HG03280 (cell line): ENCODE measurements around the gene INO80D.
"Not testable (repeated sequence)": the region's sequence is repeated elsewhere in the genome, so short reads cannot be mapped to it uniquely, and the experiment has no call there.

Experiments
- ATAC-seq: cut with Tn5 transposase; IDR thresholded peaks from one replicate; pipeline ENCODE4 v1.9.1; 2021; ENCODE audit warnings: mild to moderate bottlenecking, moderate library complexity; ENCODE audit not compliant: unreplicated experiment

INO80D gene

DNA sequence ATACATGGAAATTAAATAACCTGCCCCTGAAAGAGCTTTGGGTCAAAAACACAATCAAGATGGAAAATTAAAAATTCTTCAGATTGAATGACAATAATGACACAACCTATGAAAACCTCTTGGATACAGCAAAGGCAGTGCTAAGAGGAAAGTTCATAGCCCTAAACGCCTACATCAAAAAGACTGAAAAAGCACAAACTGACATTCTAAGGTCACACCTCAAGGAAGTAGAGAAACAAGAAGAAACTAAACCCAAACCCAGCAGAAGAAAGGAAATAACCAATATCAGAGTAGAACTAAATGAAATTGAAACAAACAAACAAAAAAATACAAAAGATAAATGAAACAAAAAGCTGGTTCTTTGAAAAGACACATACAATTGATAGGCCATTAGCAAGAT lies 52.5 kb downstream of the INO80D start:
- ATAC-seq, result not testable (repeated sequence)

DNA sequence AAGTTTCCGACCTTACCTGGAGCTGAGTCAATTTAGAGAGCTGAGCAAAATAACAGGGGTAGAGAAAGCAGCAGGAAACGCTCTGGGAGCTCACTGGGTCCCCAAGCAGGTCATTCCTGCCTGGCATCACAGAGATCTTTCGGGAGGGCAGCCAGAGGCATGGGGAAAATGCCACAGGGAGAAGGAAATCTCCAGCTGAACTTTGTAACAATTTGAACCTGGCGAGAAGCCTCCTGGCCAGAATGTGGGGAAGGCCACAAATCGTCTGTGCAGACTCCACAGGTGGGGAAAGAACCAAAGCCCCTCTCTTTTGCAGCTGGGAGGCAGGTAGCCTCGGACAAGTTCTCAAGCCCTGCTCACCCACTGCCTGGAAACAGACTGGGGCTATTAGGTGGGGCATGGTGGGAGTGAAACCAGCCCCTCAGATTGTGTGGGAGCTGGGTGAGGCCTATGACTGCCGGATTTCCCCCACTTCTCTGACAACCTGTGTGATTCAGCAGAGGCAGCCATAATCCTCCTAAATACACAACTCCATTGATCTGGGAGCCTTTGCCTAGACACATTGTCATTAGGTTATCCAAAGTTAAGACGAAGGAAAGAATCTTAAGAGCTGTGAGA lies 53.9 kb downstream of the INO80D start:
- ATAC-seq, result no peak

DNA sequence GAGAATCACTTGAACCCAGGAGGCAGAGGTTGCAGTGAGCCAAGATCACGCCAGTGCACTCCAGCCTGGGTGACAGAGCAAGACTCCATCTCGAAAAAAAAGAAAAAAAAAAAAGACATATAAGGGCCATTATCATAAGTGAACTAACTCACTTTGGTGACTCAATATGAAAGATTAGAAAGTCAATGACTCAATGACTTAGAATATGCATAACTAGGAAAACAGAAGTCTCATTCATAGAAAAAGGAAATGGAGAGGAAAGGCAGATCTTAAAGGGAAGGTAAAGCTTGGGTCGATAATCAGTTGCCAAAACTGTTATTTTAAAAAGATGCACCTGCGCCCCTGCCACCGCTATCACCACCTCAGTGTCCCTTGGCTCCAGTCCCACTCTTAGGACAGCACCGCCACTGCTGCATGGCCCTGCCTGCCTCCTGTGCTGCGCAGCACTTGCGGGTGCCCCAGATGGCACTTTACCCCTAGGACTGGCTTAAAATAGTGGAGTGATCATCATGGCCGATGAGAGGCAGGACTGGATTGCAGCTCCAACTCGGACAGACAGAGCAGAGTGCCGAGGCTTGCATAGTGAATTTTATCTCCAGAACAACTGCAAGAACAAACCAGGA lies 54.7 kb downstream of the INO80D start:
- no peak for ATAC-seq

DNA sequence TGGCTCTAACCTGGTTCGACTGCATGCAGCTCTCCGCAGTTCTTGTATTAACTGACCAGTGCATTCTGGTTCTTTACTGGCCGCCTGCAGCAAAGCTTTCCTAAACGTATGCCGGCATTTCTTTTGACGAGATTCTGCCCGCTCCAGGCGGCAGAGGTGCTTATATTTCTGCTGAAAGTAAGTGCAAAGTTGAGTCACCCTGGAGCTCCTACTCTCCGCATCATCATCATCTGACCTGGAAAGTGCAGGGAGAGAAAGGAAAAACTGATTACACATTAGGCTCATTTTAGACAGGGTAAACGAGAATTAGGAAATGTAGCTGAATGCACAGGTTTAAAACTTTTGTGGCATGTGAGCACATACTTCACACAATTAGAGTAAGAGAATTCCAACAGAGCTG lies 57.9 kb downstream of the INO80D start:
- no peak for ATAC-seq

DNA sequence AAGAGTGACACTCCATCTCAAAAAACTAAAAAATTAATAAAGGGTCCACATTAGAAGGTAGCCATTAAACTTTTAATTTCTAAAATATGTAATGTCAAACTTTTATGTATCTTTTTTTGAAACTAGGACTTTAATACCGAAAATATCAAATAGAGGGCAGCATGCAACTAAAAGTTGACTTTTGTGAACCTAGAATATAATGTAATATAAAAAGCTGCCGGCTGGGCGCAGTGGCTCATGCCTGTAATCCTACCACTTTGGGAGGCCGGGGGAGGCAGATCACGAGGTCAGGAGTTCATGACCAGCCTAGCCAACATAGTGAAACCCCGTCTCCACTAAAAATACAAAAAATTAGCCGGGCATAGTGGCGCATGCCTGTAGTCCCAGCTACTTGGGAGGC lies 62.8 kb downstream of the INO80D start:
- no peak for ATAC-seq

DNA sequence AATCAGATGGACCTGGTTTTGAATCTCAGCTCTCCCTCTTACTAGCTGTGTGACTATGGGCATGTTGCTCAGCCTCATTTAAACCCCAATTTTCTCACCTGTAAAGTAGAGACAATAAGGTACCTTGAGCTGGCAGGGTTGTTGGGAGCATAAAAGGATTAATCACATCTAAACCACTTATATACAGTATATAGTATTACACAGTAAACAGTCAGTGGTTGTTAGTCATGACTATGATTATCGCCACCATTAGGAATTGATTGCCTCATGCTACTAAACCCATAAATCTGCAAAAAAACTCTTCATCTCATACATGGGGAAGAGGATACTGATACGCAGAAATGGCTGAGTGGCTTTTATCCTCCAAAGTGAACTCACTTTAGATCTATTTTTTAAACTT lies 65.8 kb downstream of the INO80D start:
- ATAC-seq, result no peak

DNA sequence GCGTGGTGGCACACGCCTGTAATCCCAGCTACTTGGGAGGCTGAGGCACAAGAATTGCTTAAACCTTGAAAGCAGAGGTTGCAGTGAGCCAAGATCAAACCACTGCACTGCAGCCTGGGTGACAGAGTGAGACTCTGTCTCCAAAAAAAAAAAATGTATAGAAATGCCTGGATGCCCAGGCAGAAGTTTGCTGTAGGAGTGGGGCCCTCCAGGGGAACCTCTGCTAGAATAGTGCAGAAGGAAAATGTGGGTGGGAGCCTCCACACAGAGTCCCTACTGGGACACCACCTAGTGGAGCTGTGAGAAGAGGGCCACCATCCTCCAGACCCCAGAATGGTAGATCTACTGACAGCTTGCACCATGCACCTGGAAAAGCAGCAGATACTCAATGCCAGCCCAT lies 70.2 kb downstream of the INO80D start:
- not testable (repeated sequence) for ATAC-seq

DNA sequence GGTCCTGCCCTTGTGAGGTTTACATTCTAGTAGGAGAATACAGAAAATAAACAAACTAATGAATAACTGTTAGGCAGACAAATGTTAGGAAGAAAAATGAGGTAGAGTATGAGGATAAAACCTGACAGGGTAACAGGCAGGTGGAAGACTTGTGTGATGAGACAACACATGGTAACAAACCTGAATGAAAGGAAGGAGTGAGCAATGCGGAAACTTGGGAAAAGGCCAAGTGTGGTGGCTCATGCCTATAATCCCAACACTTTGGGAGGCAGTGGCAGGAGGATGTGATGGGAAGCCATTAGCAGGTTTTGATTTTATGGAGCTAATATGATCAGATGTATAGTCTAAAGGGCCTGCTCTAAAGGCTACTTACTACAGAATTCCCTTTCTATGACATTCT lies 74.2 kb downstream of the INO80D start:
- ATAC-seq, result no peak

DNA sequence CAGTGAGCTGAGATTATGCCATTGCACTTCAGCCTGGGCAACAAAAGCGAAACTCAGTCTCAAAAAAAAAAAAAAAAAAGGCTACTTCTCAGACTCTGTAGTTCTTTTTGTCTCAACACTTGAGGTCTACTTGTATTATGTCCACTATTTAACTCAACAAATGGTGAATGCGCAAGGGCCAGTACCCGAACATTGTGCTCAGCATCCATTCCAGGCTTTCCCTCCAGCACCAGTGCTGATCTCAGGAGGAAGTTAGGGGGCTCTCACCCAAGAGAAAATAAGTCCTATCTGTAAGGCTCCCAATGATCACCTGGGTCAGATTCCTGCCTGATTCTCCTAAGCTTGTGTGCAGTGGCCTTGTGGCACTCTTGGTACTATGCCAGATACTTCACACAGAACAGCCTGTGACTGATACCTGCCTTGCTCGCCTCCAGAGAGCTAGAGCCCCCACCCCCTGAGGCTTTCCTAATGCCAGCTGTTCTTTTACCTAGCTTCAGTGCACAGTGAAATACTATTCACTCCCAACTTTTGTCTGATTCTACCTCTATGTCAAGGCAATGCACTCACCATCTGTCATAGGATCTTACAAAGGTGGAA lies 74.9 kb downstream of the INO80D start:
- ATAC-seq, result no peak

DNA sequence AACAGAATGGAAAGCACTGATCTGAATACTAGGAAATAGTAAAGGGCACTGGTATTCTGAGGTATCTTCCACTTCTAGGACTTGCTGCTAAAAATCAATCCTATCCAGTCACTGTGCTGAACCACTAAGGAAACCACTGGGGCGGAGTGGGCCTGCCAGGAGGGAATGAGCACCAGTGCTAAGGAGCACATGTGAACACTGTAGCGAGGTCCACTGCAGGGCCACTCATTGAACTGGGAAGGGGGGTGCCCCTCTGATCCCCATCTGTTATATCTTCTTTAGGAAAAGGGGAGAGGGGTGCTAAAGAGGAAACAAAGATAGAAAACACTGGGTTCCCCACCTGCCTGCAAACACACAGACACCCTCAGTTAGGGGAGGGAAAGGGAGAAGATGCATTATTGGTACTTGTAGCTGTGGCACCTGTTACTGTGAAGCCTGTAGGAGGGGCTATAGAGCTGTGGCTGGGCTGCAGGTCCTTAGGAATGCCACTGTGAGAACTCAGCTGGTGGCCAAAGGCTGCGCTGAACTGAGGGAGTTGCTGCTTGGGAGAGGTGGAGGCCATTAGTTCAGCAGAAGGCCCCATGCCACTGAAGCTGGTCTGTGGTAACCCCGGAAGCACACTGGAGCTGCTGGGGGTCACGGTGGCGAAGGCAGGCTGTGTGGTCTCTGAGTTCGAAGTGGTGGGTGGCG lies 81.8 kb downstream of the INO80D start:
- ATAC-seq, result no peak

DNA sequence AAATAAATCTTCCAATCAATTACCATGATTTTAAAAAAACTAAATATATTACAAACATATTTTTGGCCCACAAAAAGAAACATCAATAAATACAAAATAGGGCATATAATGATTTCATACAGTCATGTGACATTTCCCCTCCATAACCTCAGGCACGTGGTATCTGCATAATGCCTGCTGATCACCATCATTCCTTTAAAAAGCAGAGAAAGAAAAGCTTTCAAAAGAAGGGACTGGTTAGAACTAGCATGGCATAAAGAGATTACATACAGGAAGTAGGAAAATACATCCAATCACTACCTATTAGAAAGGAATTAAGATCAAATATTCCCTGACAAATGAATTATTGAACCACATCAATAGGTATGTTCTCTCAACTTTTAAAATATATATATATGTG lies 83.5 kb downstream of the INO80D start:
- no peak for ATAC-seq

DNA sequence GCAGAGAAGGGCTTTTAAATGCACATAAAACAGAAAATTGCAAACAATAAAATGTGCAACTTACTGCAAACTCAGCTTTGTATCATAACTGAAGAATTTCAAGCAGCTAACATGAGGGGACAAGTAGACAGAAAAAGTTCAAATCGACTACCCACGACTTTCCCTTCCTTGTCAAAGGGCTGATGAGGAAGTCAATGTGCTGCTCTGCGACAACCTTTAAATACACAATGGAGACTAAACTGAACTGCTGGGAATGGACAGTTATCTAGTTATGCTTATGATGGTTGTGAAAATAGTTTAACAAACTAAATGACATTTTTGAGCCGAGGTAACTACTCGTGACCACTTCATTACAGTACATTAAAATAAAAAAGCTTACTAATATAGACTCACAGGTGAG lies 84.1 kb downstream of the INO80D start:
- no peak for ATAC-seq

DNA sequence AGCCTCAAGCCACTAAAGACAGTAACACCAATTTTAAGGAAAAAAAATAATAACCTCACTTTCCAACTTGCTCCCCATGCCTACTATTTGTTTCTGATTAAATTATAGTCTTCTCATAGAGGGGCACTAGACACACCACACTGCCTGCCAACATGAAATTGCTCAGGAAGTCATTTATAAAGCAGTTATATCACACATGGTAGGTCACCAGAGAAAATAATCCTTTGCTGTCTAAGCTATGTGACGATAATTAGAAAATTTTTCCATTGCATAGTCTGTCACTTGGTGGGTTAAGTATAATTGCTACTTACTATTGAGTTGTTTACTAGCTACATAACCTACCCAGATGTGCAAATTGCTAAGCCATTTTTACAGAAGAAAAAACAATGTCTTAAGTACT lies 85.2 kb downstream of the INO80D start:
- no peak for ATAC-seq

DNA sequence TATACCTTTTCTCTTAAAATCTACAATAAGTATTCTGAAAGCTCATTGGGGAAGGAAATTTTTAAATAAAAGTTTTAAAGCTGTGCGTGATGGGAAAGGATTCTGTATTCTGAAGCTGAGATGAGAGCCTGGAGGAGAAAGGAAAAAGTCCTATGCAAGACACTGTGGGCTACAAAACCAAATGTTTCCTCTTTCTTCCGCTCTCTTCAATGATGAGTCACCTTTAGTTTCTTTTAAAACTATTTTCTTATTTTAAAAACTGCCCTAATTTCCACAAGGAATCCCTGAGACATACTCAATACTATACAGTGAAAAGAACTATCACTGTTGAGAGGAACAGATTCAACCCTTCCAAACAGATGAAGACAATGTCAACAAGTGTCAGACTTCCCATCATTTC lies 87.4 kb downstream of the INO80D start:
- no peak for ATAC-seq

DNA sequence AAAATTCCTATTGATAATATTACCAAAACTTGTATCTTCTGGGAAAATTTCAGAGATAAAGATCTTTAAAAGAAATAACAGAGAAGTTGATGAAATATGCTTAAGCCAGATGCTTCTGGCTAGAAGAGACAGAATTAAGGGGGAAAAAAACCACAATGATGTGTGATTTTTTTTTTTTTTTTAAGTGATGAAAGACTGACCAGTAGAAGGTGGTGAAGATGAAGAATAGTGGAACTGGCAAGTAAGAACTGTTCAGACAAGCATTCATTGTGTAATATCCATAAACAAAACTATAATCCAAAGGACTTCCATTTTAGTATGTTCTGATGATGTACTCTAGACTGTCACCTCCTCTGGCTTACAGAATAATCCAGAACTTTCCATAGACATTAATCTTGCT lies 89.8 kb downstream of the INO80D start:
- ATAC-seq, result no peak

DNA sequence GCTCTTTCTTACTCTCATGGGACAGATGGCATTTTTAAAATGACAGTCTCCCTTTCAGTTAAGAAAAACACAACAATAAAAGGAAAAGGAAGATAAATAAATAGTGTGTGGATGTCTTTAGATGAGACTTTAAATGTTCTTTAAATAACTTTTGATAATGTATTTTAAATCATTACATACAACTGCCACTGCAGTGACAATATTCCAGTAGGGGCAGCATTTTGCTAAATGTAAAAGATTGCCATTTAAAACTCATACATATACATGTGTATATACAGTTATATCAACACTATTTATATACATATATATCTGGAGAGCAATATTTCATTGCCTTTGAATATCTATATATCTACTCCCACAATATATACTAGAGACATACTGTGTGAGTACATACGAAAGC lies 90.7 kb downstream of the INO80D start:
- no peak for ATAC-seq

DNA sequence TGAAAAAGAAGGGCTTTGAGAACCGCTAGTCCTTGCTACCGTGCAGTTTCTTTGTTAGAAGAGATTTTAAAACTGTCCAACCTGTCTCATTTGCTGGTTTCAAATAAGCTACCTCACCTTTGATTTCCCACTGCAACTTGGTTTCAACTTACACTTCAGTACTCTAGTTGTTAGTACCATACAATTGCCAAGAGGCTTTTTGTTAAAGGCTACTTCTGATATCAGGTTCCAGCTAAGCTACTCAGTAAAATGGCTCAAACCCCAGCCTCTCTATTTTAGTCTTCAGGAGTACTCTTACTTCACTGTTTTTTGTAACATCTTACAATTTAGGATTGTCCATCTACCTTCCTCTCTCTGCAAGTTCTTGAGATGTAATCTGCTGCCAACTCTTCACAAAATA lies 91.6 kb downstream of the INO80D start:
- no peak for ATAC-seq

DNA sequence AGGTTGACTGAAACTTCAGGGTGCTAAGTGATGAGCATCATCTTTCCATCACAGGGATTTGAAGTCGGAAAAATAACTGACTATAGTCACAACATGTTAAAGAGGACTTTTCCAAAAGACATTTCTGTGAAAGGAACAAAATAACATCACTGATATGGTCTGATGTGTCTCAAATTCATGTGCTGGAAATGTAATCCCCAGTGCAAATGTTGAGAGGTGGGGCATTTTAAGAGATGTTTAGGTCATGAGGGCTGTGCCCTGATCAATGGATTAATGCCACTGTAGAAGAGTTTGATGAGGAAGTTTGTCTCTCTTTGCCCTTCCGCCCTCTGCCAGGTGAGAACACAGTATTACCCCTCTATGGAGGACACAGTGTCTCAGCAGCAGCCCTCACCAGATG lies 95.9 kb downstream of the INO80D start:
- no peak for ATAC-seq

DNA sequence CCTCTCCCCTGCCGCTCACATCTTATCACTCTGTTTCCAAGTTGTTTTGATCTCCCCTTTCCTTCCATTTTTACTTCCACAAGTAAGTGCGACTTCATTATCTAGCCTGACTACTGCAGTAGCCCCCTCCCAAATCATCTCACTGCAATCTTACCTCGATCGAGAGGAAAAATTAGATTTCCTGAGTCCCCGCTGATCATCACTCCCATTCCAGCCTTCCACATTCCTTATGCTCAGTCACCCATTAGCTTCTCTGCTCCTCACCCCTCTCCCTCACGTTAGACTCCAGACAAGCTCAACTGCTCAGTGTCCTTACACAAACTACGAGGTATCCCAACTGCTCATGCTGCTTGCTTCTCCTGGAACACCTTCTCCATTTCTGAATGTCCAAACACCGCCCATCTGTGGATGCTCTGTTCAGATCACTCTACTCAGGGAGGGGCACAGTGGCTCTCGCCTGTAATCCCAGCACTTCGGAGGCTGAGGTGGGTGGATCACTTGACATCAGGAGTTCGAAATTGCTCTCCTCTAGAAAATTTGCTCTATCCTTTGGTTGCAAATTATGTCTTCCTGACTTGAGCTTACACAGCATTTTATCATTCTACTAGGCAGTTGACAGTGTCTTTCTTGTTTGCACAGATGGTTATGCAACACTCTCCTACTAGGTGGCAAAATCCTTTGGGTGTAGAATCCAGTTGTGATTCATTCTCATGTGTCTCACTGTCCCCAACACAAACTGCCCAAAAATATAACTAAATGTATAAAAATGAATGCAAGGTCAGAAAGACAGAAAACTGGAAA lies 96.5 kb downstream of the INO80D start:
- ATAC-seq, result no peak

DNA sequence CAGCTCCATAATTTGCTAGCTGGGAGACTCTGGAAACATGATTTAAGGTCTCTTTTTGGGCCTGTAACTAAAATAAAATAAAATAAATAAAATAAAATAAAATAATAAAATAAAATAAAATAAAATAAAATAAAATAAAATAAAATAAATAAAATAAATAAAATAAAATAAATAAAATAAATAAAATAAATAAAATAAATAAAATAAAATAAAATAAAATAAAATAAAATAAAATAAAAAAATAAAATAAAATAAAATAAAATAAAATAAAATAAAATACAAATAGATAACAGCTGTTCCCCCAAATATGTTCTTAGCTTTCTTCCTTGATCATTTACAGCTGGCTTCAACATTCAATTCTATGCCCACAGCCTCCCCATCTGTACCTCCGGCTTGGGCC lies 97.3 kb downstream of the INO80D start:
- not testable (repeated sequence) for ATAC-seq

DNA sequence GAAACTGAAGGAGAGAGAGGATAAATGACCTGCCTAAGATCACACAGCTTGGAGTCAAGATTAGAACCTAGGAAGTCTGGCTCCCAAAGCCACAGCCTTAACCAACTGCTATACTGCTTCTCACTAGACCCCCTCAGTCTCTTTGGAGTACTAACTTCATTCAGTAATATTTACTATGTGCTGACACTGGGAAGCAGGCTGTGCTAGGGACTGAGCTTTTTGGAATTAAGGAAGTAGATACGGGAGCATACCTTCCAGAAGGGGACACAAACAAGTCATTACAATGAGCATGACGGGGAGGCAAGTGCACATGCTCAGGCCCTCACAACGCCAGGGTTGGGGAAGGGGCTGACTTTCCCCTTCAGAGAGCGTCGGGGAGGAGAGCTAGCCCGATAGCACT lies 97.7 kb downstream of the INO80D start:
- no peak for ATAC-seq
